ENCODE data around the gene ZNF511.

ZNF511 gene

GRCh38 chr10:133336577-133337369 is 28.1 kb downstream of the ZNF511 start, which contains the start of gene CALY:
Gene CALY (minus strand): TSS chr10:133336896. CDS start chr10:133328989, 7,907 bp downstream.
- no peak for DNase-seq

GRCh38 chr10:133337370-133337725 is 28.6 kb downstream of the ZNF511 start:
- DNase-seq = no peak

GRCh38 chr10:133338080-133339071 is 29.7 kb downstream of the ZNF511 start:
- DNase-seq = no peak

GRCh38 chr10:133339708-133340380 is 31.1 kb downstream of the ZNF511 start:
- no peak for DNase-seq

GRCh38 chr10:133341983-133342382 is 33.3 kb downstream of the ZNF511 start:
- no peak for DNase-seq

- no peak for DNase-seq
Observed at GRCh38 chr10:133342942-133343341, 34.2 kb downstream of the ZNF511 start.

- DNase-seq = no peak
Observed at GRCh38 chr10:133343558-133343957, 34.8 kb downstream of the ZNF511 start.

- DNase-seq = no peak
Observed at GRCh38 chr10:133344236-133344635, 35.5 kb downstream of the ZNF511 start.

GRCh38 chr10:133346413-133346812 is 37.7 kb downstream of the ZNF511 start:
- no peak for DNase-seq

- DNase-seq = no peak
Observed at GRCh38 chr10:133347710-133348517, 39.2 kb downstream of the ZNF511 start.

GRCh38 chr10:133349160-133349568 is 40.5 kb downstream of the ZNF511 start:
- no peak for DNase-seq

- DNase-seq = no peak
Observed at GRCh38 chr10:133349577-133350011, 40.9 kb downstream of the ZNF511 start.

- no peak for DNase-seq
Observed at GRCh38 chr10:133350283-133350949, 41.7 kb downstream of the ZNF511 start.

- no peak for DNase-seq
Observed at GRCh38 chr10:133350950-133351329, 42.2 kb downstream of the ZNF511 start.

GRCh38 chr10:133351408-133352318 is 42.9 kb downstream of the ZNF511 start:
- DNase-seq = no peak

GRCh38 chr10:133353202-133353959 is 44.7 kb downstream of the ZNF511 start:
- no peak for DNase-seq

GRCh38 chr10:133353988-133354605 is 45.4 kb downstream of the ZNF511 start:
- DNase-seq = no peak

GRCh38 chr10:133354672-133355240 is 46.0 kb downstream of the ZNF511 start:
- DNase-seq = no peak

GRCh38 chr10:133355266-133355665 is 46.6 kb downstream of the ZNF511 start:
- DNase-seq = no peak
